Measurements from ENCODE around the gene CCT5.
"Not testable (repeated sequence)": the region's sequence is repeated elsewhere in the genome, so short reads cannot be mapped to it uniquely, and the experiment has no call there.

The CCT5 gene

GRCh38 chr5:10246761-10247160 lies 3.3 kb upstream of the CCT5 start:
- DNase-seq (ENCODE audit: low spot score) = no peak

DNA sequence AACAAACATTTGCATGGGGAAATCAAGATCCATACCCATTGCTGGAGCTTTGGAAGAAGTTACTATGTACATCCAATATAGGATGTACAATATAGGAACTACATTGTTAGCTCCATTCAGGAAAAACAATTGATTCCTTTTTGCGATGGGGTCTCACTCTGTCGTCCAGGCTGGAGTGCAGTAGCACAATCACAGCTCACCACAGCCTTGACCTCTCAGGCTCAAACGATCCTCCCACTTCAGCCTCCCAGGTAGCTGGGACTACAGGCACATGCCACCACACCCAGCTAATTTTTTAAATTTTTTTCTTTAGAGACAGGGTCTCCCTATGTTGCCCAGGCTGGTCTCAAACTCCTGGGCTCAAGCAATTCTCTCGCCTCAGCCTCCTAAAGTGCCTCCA lies 2.9 kb upstream of the CCT5 start:
- not testable (repeated sequence) for DNase-seq (ENCODE audit: low spot score)

- peak; percentile 49 for DNase-seq (ENCODE audit: low spot score)
Observed at GRCh38 chr5:10248378-10249260, 1.5 kb upstream of the CCT5 start.

DNA sequence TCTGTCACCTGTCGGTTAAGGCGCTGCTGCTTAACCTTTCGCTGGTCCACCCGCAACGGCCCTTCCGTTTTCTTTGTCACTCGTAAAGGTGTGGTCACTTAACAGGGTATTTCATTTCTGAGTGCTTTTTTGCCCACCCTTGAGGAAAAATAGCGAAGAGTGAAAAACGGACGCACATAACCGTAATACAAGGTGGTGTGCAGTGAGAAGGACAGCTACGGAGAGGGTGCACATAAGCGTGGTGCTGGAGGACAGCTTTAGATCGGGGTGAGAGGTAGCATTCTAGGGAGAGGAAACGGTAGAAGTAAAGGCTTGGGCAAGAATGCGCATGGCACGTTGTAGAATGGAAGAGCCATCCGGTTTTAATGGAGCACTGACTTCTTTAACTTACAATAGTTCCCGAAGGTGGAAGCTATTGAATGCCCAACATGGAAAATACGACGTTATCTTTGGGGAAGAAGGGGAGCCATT lies 761 bp downstream of the CCT5 start:
- DNase-seq (ENCODE audit: low spot score) = no peak

- DNase-seq (ENCODE audit: low spot score) = no peak
Observed at GRCh38 chr5:10251405-10251804, 1.3 kb downstream of the CCT5 start.

DNA sequence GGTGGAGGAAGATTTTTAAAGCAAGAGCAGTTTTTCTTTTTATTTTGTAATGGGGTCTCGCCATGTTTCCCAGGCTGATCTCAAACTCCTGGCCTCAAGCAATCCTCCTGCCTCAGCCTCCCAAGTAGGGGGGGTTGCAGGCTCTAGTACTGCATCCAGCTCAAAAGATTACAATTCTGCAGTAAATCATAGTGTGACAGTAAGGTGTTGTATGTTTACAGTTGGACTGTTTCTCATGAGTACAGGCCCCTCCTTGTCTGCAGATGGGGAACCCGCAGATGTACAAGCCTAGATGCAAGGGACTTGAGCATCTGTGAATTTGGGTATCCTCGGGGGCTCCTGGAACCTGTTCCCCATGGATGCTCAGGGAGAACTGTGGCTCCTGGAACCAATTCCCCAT lies 3.3 kb downstream of the CCT5 start:
- DNase-seq (ENCODE audit: low spot score) = no peak

DNA sequence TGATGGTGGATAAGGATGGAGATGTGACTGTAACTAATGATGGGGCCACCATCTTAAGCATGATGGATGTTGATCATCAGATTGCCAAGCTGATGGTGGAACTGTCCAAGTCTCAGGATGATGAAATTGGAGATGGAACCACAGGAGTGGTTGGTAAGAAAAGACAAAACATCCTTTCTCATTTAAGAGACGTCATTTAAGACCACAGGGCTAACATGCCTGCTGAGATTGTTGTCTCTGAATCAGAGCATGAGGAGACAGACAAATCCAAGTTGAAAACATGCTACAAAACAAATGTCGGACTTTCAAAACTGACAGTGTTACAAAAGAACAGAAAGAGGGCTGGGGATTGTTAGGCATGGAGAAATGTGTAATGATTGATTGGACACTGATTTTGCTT lies 4.6 kb downstream of the CCT5 start:
- DNase-seq (ENCODE audit: low spot score) = no peak

- DNase-seq (ENCODE audit: low spot score) = no peak
Observed at GRCh38 chr5:10257870-10258269, 7.8 kb downstream of the CCT5 start.

DNA sequence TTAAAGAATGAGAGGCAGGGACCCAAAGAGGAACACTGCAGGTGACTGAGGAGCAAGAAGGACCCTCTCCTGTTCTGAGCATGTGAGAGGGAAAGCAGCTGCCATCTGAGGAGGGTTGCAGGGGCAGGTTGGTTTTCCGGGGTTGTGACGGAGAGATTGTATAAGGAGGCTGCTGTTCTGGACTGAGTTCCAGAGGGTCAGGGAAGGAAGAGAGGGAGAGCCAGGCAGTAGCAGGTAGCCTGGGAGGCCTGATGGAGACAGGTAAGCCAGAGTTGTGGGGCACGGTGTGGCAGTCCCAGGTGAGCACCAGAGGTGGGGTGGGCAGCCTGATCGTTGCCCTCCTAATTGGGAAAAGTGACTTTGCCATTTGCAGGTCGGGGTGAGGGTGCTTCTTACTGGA lies 9.8 kb downstream of the CCT5 start:
- DNase-seq (ENCODE audit: low spot score) = no peak

GRCh38 chr5:10261065-10261464 lies 11.0 kb downstream of the CCT5 start:
- DNase-seq (ENCODE audit: low spot score) = no peak

GRCh38 chr5:10262121-10262774 lies 12.2 kb downstream of the CCT5 start:
- DNase-seq (ENCODE audit: low spot score) = no peak

DNA sequence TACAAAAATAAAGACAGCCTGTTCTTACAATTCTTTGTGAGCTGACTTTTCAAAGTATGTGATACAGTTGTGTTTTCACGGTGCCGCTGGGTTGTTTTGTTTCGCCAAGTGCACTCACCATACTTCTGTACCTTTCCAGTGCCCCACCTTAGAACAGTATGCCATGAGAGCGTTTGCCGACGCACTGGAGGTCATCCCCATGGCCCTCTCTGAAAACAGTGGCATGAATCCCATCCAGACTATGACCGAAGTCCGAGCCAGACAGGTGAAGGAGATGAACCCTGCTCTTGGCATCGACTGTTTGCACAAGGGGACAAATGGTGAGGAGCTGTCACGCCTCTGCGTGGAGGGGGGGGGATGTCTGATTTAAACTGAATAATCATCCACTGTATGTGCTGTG lies 12.9 kb downstream of the CCT5 start:
- no peak for DNase-seq (ENCODE audit: low spot score)

GRCh38 chr5:10264604-10265003 lies 14.5 kb downstream of the CCT5 start:
- DNase-seq (ENCODE audit: low spot score) = no peak

GRCh38 chr5:10265245-10266109 lies 15.4 kb downstream of the CCT5 start:
- DNase-seq (ENCODE audit: low spot score) = no peak

DNA sequence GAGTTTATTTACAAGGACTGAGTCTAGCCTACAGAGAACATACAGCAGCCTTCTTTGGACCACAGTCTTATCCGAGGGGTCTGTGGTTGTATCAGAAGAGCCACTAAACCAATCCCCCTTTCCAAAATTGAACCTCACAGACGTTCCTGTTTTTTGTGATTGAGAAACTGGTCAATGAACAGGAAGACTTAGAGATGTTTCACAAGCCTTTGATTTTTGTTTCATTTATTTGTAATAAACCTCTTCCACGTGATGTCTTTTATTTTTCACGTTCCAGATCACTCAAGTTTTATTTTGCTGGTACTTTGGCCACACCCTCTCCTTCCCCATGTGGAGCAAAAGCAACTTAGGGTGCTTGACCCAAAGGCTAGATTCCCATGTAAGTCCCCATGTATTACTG lies 16.1 kb downstream of the CCT5 start:
- no peak for DNase-seq (ENCODE audit: low spot score)

DNA sequence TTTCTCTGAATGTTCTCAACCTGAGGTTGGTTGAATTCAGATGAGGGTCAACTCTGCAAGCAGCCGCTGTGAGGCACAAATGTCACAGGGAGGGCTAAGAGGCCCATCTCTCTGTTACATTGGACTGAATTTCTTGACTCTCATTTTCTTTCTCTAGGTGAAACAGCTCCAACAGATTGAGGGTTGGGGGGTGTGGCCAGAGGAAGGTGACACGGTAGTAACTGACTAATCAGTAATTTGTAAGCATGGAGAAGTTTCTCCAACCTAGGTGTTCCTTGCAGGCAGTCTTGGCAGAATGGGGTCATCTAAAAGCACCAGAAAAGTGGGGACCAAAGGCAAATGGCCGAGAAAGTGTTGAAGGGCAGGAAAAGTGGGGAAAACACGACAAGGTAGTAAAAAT lies 16.8 kb downstream of the CCT5 start:
- DNase-seq (ENCODE audit: low spot score) = no peak

DNA sequence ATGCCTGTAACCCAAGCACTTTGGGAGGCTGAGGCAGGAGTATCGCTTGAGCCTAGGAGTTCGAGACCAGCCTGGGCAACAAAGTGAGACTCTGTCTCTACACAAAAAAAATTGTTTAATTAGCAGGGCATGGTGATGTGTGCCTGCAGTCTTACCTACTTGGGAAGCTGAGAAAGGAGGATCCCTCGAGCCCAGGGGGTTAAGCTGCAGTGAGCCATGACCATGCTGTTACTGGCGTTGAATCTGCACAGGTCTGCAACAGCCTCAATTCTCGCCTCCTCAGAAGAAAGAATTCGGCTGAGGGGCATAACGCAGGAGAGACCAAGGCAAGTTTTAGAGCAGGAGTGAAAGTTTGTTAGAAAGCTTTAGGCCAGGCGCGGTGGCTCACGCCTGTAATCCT lies 18.0 kb downstream of the CCT5 start:
- DNase-seq (ENCODE audit: low spot score) = no peak

- no peak for DNase-seq (ENCODE audit: low spot score)
Observed at GRCh38 chr5:10272053-10272874, 22.2 kb downstream of the CCT5 start.

- DNase-seq (ENCODE audit: low spot score) = not testable (repeated sequence)
Observed at GRCh38 chr5:10272875-10273209, 22.8 kb downstream of the CCT5 start.

- DNase-seq (ENCODE audit: low spot score) = no peak
Observed at GRCh38 chr5:10275460-10275859, 25.4 kb downstream of the CCT5 start.

GRCh38 chr5:10275991-10276390 lies 25.9 kb downstream of the CCT5 start:
- no peak for DNase-seq (ENCODE audit: low spot score)

- no peak for DNase-seq (ENCODE audit: low spot score)
Observed at GRCh38 chr5:10276691-10277090, 26.6 kb downstream of the CCT5 start.
